ENCODE measurements around the gene RC3H2. TPM values are rescaled to one million over a fixed set of nuclear protein-coding genes. Genes with fewer than 3 reads are reported as not detected.

RC3H2 gene
- total RNA-seq, 2 experiments from 2014 or later = 52.6 to 55.0 TPM

DNA sequence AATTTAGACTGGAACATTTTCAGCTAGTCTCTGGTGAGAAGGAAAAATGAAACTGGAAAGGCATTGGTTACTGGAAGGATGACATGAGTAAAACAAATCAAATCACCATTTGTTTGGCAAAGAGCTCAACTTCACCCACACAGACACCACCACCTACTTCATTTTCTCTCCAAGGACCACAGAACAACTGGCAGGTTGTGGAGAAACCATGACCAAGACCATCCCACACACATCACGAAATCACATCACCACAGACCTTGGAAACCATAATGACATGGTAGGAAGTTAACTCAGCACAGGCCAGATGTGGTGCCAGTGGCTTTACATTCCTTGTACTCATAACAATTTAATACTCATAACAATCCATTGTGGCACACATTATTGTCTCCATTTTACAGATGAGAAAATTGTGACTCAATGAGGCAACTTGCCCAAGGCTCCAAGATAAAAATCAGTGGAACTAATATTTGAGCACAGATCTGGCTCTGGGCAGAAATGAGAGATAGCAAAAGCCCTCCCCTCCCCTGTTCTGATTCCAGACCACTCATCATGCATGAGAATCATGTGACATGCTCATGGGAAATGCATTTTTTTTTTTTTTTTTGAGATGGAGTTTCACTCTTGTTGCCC lies 97.8 kb downstream of the RC3H2 start:
- POLR2A ChIA-PET = interaction anchor here (1.6 kb wide), 1 partner anchor 21 kb away, joined by 3 read pairs; no protein-coding TSS in a partner anchor
- Mint-ChIP-seq H3K4me3 (peak overlapping the region; percentile 38), H3K4me1 (peaks cover 27% of the 10 kb centered on the region), H3K27me3 (no peaks in the 10 kb centered on the region), H3K9me3 (peaks cover 5% of the 10 kb centered on the region), H3K27ac (no peak overlapping the region), H3K36me3 (peaks cover 8% of the 10 kb centered on the region)
- ATAC-seq (ENCODE audit: low read depth) = peak; percentile 41
- DNase-seq = no peak

DNA sequence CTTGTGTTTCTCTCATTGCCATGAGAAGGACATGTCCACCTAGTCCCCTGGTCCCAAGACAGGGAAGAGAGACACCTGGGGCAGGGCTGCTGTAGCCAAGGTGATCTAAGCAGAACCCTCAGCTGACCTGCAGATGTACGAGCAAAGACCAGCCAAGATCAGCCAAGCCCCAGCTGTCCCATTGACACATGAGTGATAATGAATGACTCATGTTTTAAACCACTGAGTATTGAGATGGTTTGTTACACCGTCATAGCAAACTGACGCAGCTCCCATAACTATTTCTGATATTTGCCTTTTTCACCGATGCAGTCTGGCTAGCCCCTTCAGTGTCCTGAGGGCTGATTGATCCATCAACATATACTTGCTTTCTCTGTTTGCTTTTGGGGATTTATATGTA lies 98.5 kb downstream of the RC3H2 start:
- Mint-ChIP-seq H3K27ac (no peak overlapping the region), H3K4me3 (no peak overlapping the region), H3K9me3 (peaks cover 5% of the 10 kb centered on the region), H3K4me1 (peaks cover 27% of the 10 kb centered on the region), H3K36me3 (peaks cover 8% of the 10 kb centered on the region), H3K27me3 (no peaks in the 10 kb centered on the region)
- DNase-seq (no peak), ATAC-seq (ENCODE audit: low read depth) (no peak)
- POLR2A ChIA-PET = interaction anchor here (1.6 kb wide), 1 partner anchor 21 kb away, joined by 3 read pairs; no protein-coding TSS in a partner anchor

DNA sequence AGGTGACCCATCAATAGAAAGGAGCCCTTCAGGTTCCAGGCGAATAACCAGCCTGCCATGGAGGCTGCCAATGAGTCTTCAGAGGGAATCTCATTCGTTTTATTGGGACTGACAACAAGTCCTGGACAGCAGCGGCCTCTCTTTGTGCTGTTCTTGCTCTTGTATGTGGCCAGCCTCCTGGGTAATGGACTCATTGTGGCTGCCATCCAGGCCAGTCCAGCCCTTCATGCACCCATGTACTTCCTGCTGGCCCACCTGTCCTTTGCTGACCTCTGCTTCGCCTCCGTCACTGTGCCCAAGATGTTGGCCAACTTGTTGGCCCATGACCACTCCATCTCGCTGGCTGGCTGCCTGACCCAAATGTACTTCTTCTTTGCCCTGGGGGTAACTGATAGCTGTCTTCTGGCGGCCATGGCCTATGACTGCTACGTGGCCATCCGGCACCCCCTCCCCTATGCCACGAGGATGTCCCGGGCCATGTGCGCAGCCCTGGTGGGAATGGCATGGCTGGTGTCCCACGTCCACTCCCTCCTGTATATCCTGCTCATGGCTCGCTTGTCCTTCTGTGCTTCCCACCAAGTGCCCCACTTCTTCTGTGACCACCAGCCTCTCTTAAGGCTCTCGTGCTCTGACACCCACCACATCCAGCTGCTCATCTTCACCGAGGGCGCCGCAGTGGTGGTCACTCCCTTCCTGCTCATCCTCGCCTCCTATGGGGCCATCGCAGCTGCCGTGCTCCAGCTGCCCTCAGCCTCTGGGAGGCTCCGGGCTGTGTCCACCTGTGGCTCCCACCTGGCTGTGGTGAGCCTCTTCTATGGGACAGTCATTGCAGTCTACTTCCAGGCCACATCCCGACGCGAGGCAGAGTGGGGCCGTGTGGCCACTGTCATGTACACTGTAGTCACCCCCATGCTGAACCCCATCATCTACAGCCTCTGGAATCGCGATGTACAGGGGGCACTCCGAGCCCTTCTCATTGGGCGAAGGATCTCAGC lies 104.8 kb downstream of the RC3H2 start, which contains the start of gene OR1K1:
Gene OR1K1 (plus strand): TSS at position 58 of the 995 bp plus-strand sequence. CDS start 0 bp downstream, at position 58.
- no peak for ATAC-seq (ENCODE audit: low read depth)

DNA sequence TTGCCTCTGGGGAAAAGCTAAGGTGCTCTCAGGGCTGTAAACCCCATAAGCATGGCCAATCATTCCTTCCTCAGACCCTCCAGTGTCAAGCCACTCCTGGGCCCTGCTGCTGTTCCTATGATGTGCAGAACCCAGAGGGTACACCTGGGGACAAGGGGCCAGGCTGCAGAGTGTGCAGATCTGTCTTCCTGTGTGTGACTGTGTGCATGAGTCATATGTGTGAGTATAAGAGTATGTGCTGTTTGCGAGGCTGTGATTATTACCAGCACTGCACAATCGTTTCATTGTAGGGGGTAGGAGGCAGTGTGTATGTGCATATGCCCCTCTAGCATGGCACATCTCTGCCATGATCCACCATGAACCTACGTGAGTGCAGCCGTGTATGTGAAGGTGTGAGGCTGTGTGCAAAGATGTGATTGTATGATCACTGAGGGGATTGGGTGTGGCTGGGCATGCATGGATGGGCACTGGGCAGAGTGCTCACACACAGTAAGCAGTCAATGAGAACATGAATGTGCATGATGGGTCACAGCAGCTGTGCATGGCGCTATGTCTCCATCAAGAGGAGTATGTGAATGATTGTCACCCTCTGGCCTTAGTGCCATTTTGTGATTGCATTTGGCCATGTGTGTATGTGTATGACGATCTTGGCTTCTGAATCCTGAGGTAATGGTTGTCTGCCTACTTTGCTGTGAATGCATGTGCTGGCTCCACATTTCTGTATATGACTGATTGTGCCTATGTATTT lies 107.7 kb downstream of the RC3H2 start:
- no peak overlapping the region for H3K27ac Mint-ChIP-seq
- DNase-seq = no peak
- H3K4me3 Mint-ChIP-seq = no peak overlapping the region
- POLR2A ChIA-PET = interaction anchor here (0.6 kb wide), 1 partner anchor 639 kb away, joined by 3 read pairs; no protein-coding TSS in a partner anchor
- peaks cover 4% of the 10 kb centered on the region for H3K9me3 Mint-ChIP-seq
- no peaks in the 10 kb centered on the region for H3K27me3 Mint-ChIP-seq
- H3K36me3 Mint-ChIP-seq = peaks cover 1% of the 10 kb centered on the region
- ATAC-seq (ENCODE audit: low read depth) = no peak
- peaks cover 1% of the 10 kb centered on the region for H3K4me1 Mint-ChIP-seq

More for the DNA sequence above, 104.8 kb downstream of the RC3H2 start, which contains the start of gene OR1K1:
- Mint-ChIP-seq H3K27ac (no peak within 1 kb of the TSS), H3K4me3 (no peak within 1 kb of the TSS), H3K27me3 (no peaks in the 10 kb centered on the region), H3K36me3 (peaks cover under 1% of the 10 kb centered on the region), H3K4me1 (no peaks in the 10 kb centered on the region), H3K9me3 (no peaks in the 10 kb centered on the region)
- POLR2A ChIA-PET = no interaction called here
- DNase-seq = no peak

Other genes with a start within 250 kb of the RC3H2 start
- not detected for gene OR1B1, start 247.7 kb downstream of the RC3H2 start, total RNA-seq
- gene OR1L1, start 243.6 kb downstream of the RC3H2 start, total RNA-seq = not detected
- gene OR1L3, start 230.2 kb downstream of the RC3H2 start, total RNA-seq = not detected
- gene OR1L4, start 181.4 kb downstream of the RC3H2 start, total RNA-seq = not detected
- not detected for gene OR1L6, start 163.1 kb downstream of the RC3H2 start, total RNA-seq
- not detected for gene OR5C1, start 116.4 kb downstream of the RC3H2 start, total RNA-seq
- not detected for gene OR1K1, start 105.2 kb downstream of the RC3H2 start, total RNA-seq
- gene PDCL, start 76.8 kb downstream of the RC3H2 start, total RNA-seq = 10 to 100 TPM; 24.3 to 26.6 TPM
- gene ZBTB6, start 8.0 kb upstream of the RC3H2 start, total RNA-seq = 10 to 100 TPM; 13.0 to 13.6 TPM
- 10 to 100 TPM in 1 of 2 experiments, 1 to 10 TPM in 1; 8.3 to 11.2 TPM for gene ZBTB26, start 26.2 kb upstream of the RC3H2 start, total RNA-seq
- 10 to 100 TPM; 25.5 to 27.7 TPM for gene RABGAP1, start 35.7 kb upstream of the RC3H2 start, total RNA-seq
- 1 to 10 TPM in 1 of 2 experiments, under 1 TPM in 1; 0.40 to 1.2 TPM for gene GPR21, start 128.3 kb upstream of the RC3H2 start, total RNA-seq